Measurements from ENCODE around the gene ZNF335.

ZNF335 gene

DNA sequence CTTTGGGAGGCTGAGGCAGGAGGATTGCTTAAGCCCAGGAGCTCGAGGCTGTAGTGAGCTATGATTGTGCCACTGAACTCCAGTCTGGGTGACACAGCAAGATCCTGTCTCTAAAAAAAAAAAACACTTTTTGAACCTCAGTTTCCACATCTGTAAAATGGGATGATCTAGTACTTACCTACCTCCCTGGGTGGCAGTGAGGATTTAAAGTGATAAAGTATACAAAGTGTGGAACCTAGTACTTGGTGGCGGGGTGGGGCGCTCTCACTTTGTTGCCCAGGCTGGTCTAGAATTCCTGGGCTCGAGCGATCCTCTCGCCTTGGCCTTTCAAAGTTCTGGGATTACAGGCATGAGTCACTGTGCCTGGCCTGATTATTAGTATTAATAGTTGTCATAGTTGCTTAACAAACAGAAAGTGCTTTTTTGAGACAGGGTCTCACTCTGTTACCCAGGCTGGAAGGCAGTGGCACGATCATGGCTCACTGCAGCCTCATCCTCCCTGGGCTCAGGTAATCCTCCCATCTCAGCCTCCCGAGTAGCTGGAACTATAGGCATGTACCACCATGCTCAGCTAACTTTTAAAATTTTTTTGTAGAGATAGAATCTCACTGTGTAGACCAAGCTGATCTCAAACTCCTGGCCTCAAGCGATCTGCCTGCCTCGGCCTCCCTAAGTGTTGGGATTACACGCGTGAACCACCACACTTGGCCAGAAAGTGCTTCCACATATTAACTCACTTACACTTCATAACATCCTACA lies 53.0 kb downstream of the ZNF335 start:
- no peak overlapping the region for H3K9ac ChIP-seq

DNA sequence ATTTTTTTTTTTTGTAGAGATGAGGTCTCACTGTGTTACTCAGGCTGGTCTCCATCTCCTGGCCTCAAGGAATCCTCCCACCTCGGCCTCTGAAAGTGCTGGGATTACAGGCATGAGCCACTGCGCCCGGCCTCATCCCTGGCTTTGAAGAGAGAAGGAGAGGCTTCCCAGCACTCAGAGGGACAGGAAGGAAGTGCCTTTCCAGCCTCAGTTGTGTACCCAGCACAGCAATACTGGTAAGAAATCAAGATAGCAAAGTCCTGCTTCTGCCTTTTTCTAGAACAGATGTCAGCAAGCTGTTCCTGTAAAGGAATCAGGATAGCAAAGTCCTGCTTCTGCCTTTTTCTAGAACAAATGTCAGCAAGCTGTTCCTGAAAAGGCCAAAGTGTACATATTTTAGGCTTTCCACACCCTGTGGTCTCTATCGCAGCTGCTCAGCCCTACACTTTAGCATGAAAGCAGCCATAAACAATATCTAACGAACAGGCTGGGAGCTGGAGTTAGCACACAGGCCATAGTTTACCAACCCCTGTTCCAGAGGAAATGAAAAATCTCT lies 53.7 kb downstream of the ZNF335 start:
- H3K36me3 ChIP-seq (ENCODE audit: insufficient read depth): no peaks in the 10 kb centered on the region
- H4K20me1 ChIP-seq (ENCODE audit: insufficient read depth): no peaks in the 10 kb centered on the region
- H3K4me3 ChIP-seq (IDR thresholded peaks at IDR 0.05; ENCODE audit: insufficient read depth, low read depth, low read length): no peak overlapping the region
- TF ChIP-seq, protein P1, sequence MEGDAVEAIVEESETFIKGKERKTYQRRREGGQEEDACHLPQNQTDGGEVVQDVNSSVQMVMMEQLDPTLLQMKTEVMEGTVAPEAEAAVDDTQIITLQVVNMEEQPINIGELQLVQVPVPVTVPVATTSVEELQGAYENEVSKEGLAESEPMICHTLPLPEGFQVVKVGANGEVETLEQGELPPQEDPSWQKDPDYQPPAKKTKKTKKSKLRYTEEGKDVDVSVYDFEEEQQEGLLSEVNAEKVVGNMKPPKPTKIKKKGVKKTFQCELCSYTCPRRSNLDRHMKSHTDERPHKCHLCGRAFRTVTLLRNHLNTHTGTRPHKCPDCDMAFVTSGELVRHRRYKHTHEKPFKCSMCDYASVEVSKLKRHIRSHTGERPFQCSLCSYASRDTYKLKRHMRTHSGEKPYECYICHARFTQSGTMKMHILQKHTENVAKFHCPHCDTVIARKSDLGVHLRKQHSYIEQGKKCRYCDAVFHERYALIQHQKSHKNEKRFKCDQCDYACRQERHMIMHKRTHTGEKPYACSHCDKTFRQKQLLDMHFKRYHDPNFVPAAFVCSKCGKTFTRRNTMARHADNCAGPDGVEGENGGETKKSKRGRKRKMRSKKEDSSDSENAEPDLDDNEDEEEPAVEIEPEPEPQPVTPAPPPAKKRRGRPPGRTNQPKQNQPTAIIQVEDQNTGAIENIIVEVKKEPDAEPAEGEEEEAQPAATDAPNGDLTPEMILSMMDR (conservative IDR thresholded peaks at IDR 0.05; ENCODE audit: low read depth, low read length): no peak
- H3K79me2 ChIP-seq (ENCODE audit: insufficient read depth, low read depth): no peaks in the 10 kb centered on the region
- H3K4me2 ChIP-seq: no peak overlapping the region
- H2AFZ ChIP-seq (ENCODE audit: low read depth): no peak overlapping the region
- H3K9ac ChIP-seq: no peak overlapping the region
- H3K27me3 ChIP-seq (ENCODE audit: insufficient read depth, low read depth): no peaks in the 10 kb centered on the region
- no peaks in the 10 kb centered on the region for H3K4me1 ChIP-seq (ENCODE audit: low read depth, poor library complexity, severe bottlenecking)
- H3K27ac ChIP-seq: no peak overlapping the region

More for the DNA sequence above, 53.0 kb downstream of the ZNF335 start:
- Histone ChIP-seq H2AFZ (ENCODE audit: low read depth) (no peak overlapping the region), H3K27me3 (ENCODE audit: insufficient read depth, low read depth) (no peaks in the 10 kb centered on the region), H3K4me1 (ENCODE audit: low read depth, poor library complexity, severe bottlenecking) (peaks cover 4% of the 10 kb centered on the region), H3K4me3 (IDR thresholded peaks at IDR 0.05; ENCODE audit: insufficient read depth, low read depth, low read length) (no peak overlapping the region), H3K27ac (no peak overlapping the region), H4K20me1 (ENCODE audit: insufficient read depth) (no peaks in the 10 kb centered on the region), H3K79me2 (ENCODE audit: insufficient read depth, low read depth) (no peaks in the 10 kb centered on the region), H3K36me3 (ENCODE audit: insufficient read depth) (no peaks in the 10 kb centered on the region), H3K4me2 (no peak overlapping the region)
- TF ChIP-seq, protein P1 (conservative IDR thresholded peaks at IDR 0.05; ENCODE audit: low read depth, low read length): no peak

DNA sequence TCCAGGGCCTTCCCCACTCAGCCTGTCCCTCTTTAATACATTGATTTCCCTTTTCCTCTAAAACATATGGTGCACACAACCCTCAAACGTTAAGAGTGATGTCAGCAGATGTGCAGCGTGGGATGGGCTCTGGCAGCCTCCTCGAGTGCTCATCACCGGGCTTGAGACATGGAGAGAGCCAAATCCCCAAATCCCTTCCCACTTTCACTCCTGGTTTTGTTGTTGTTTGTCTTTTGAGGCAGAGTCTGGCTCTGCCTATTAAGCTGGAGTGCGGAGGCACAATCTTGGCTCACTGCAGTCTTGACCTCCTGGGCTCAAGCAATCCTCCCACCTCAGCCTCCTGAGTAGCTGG lies 54.2 kb downstream of the ZNF335 start:
- H3K4me1 ChIP-seq (ENCODE audit: low read depth, poor library complexity, severe bottlenecking): no peaks in the 10 kb centered on the region
- no peak overlapping the region for H3K9ac ChIP-seq
- no peaks in the 10 kb centered on the region for H4K20me1 ChIP-seq (ENCODE audit: insufficient read depth)
- no peaks in the 10 kb centered on the region for H3K79me2 ChIP-seq (ENCODE audit: insufficient read depth, low read depth)
- TF ChIP-seq, protein P1 (conservative IDR thresholded peaks at IDR 0.05; ENCODE audit: low read depth, low read length): no peak
- H3K36me3 ChIP-seq (ENCODE audit: insufficient read depth): no peaks in the 10 kb centered on the region
- no peak overlapping the region for H3K27ac ChIP-seq
- H3K27me3 ChIP-seq (ENCODE audit: insufficient read depth, low read depth): no peaks in the 10 kb centered on the region
- H3K4me3 ChIP-seq (IDR thresholded peaks at IDR 0.05; ENCODE audit: insufficient read depth, low read depth, low read length): no peak overlapping the region
- no peak overlapping the region for H3K4me2 ChIP-seq
- no peak overlapping the region for H2AFZ ChIP-seq (ENCODE audit: low read depth)

DNA sequence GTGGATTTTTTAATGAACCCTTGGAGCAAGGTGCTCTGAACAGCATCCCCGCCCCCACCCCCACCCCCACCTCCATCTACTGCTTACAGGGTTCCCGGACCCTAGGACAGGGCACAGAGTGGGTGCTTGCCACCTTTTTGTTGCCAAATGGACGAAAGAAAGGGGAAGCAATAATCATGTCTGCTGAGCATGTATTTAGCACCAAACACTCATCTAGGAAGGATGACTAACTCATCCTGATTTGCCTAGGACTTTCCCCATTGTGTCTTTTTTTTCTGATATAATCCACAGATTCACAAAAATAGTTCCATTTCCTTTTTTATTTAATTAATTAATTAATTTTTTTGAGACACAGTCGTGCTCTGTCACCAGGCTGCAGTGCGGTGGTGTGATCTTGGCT lies 58.9 kb downstream of the ZNF335 start:
- H3K4me1 ChIP-seq (ENCODE audit: low read depth, poor library complexity, severe bottlenecking): peaks cover 15% of the 10 kb centered on the region
- no peak overlapping the region for H2AFZ ChIP-seq (ENCODE audit: low read depth)
- no peaks in the 10 kb centered on the region for H3K27me3 ChIP-seq (ENCODE audit: insufficient read depth, low read depth)
- H3K27ac ChIP-seq: no peak overlapping the region
- TF ChIP-seq, protein P1 (conservative IDR thresholded peaks at IDR 0.05; ENCODE audit: low read depth, low read length): no peak
- H3K4me2 ChIP-seq: no peak overlapping the region
- H3K9ac ChIP-seq: no peak overlapping the region
- no peaks in the 10 kb centered on the region for H3K79me2 ChIP-seq (ENCODE audit: insufficient read depth, low read depth)
- no peaks in the 10 kb centered on the region for H3K36me3 ChIP-seq (ENCODE audit: insufficient read depth)
- H4K20me1 ChIP-seq (ENCODE audit: insufficient read depth): no peaks in the 10 kb centered on the region
- no peak overlapping the region for H3K4me3 ChIP-seq (IDR thresholded peaks at IDR 0.05; ENCODE audit: insufficient read depth, low read depth, low read length)

Measured in KMS-11 (cell line).